Thymus (tissue), 11 donors: ENCODE data around the gene CLIC1. TPM values are rescaled to one million over a fixed set of nuclear protein-coding genes. Genes with fewer than 3 reads are reported as not detected.
A peak's percentile ranks its signal among the peaks of the same experiment; 100 is the strongest.

Experiments used
- DNase-seq, 9 donors: peaks; one replicate each; pipeline ENCODE4 v3.0.0-alpha.2; 2013; ENCODE audit warnings: low spot score in 9 of 9, low read depth in 6 of 9, missing footprints in 1 of 9
- H3K27ac ChIP-seq, 2 donors: one replicate each; pipeline ENCODE4 v1.5.1; 2013; ENCODE audit warnings: control low read depth in 1 of 2, low read depth in 1 of 2, low read length in 1 of 2, mild to moderate bottlenecking in 1 of 2, moderate library complexity in 1 of 2
- H3K27me3 ChIP-seq, 2 donors: one replicate each; pipeline ENCODE4 v1.5.1; 2013; ENCODE audit warnings: low read length in 1 of 2; ENCODE audit not compliant: control insufficient read depth in 2 of 2, insufficient read depth in 1 of 2
- H3K36me3 ChIP-seq, 2 donors: one replicate each; pipeline ENCODE4 v1.5.1; 2013; ENCODE audit warnings: low read length in 1 of 2, mild to moderate bottlenecking in 1 of 2, moderate library complexity in 1 of 2; ENCODE audit not compliant: control insufficient read depth in 2 of 2, insufficient read depth in 2 of 2
- H3K4me1 ChIP-seq, 2 donors: one replicate each; pipeline ENCODE4 v1.5.1; 2013; ENCODE audit warnings: low read length in 2 of 2; ENCODE audit not compliant: control insufficient read depth in 2 of 2, insufficient read depth in 2 of 2
- H3K4me3 ChIP-seq, 2 donors: one replicate each; pipeline ENCODE4 v1.5.1; 2013; ENCODE audit warnings: low read length in 2 of 2, control low read depth in 1 of 2, mild to moderate bottlenecking in 1 of 2
- H3K9me3 ChIP-seq, 2 donors: one replicate each; pipeline ENCODE4 v1.5.1; 2013; ENCODE audit warnings: low read length in 1 of 2, mild to moderate bottlenecking in 1 of 2; ENCODE audit not compliant: control insufficient read depth in 2 of 2, insufficient read depth in 1 of 2
- WGBS: extraction: QIAGEN DNeasy Blood & Tissue Kit; methylation state at CpG from one replicate; pipeline ENCODE4 v1.1.7; 2013; 5-methylcytosine and 5-hydroxymethylcytosine counted together
- polyA plus RNA-seq: library from polyadenylated mRNA; stranded (reverse); fragments of 200-250 nt; gene quantifications from one replicate; pipeline ENCODE4 v1.2.3, GENCODE V29; 2013
- total RNA-seq: library from RNA; stranded (reverse); fragments of 120-200 nt; gene quantifications from one replicate; pipeline ENCODE4 v1.2.4, GENCODE V29; 2013
- donor health status: healthy.

CLIC1 gene
- total and polyA plus RNA-seq, 2 donors: 337 to 431 TPM

GRCh38 chr6:31779908-31780307, 43.6 kb upstream of the CLIC1 start:
- Histone ChIP-seq H3K36me3 (peaks cover 52 to 61% of the 10 kb centered on the region in 2 donors), H3K27me3 (peaks cover 0 to 2% of the 10 kb centered on the region in 2 donors), H3K4me1 (peaks cover 11% of the 10 kb centered on the region in 2 donors), H3K4me3 (no peak overlapping the region), H3K9me3 (no peaks in the 10 kb centered on the region), H3K27ac (no peak overlapping the region)
- 97% methylated on average over 10 of the region's 10 CpGs for WGBS
- no peak for DNase-seq

DNA sequence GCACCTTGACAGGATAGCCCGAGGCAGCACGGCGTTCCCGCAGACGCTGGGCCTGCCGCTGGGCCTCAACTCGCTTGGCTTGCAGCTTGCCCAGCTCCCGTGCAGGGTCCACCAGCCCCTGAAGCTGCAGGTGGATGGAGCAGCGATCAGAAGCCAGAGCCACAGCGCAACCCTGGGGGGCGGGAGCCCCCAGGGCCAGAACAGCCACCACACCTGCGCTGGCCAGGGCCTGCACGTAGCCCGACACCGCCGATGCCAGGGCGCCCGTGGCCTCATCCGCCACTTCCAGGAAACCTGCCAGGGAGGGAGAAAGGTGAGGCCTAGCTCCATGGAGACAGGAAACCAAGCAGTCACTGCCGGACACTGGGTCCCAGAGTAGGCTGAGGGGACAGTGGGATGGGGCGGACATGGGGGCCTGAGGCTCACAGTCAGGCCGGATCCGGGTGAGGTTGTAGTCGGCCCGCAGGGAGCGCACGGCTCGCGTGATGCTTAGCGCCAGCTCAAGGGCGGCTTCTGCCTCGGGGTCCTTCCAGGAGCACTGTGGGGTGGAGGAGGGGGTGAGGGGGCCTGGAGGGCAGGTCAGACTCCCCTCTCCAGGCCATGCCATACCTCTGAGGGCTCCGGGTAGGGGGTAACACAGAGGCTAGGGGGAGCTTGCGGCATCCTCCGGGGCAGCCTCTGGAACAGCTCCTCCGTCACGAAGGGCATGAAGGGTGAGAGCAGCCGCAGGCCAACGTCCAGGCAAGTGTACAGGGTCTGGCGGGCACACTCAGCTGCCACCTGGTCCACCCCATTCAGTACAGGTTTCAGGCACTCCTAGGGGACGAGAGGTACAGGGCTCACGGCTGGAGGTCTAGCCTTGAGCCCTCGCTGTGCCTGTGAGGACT, 42.9 kb upstream of the CLIC1 start:
- Histone ChIP-seq H3K36me3 (peaks cover 48 to 54% of the 10 kb centered on the region in 2 donors), H3K4me1 (peaks cover 11% of the 10 kb centered on the region in 2 donors), H3K27ac (no peak overlapping the region), H3K9me3 (no peaks in the 10 kb centered on the region), H3K27me3 (peaks cover 0 to 2% of the 10 kb centered on the region in 2 donors), H3K4me3 (no peak overlapping the region)
- 97% methylated on average over 43 of the region's 43 CpGs for WGBS
- no peak for DNase-seq

- Histone ChIP-seq H3K9me3 (no peaks in the 10 kb centered on the region), H3K4me1 (peaks cover 11 to 12% of the 10 kb centered on the region in 2 donors), H3K36me3 (peaks cover 43 to 46% of the 10 kb centered on the region in 2 donors), H3K4me3 (no peak overlapping the region), H3K27ac (no peak overlapping the region), H3K27me3 (peaks cover 0 to 2% of the 10 kb centered on the region in 2 donors)
- no peak for DNase-seq
- 99% methylated on average over 5 of the region's 5 CpGs for WGBS
These were observed 41.9 kb upstream of the CLIC1 start for GRCh38 chr6:31778193-31778592.

DNA sequence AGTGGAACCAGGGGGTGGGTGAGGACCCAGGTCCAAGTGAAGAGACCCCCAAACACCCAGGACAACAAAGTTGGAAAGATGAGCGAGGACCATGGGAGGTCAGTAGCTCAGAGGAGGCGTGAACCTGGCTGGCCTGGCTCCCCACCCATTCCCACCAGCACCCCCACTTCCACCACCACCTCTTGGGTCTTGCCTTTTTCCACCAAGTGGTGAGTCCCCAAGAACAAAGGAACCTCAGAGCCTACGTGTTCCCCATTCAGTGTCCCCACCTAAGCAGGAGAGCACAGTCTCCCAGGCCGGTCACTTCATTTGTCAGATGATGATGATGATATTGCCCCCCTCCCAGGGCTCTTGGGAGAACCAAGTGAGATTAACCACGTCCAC, 41.3 kb upstream of the CLIC1 start:
- WGBS: 98% methylated on average over 5 of the region's 5 CpGs
- Histone ChIP-seq H3K36me3 (peaks cover 42 to 43% of the 10 kb centered on the region in 2 donors), H3K4me3 (no peak overlapping the region), H3K9me3 (no peaks in the 10 kb centered on the region), H3K27me3 (peaks cover 0 to 2% of the 10 kb centered on the region in 2 donors), H3K4me1 (peaks cover 17% of the 10 kb centered on the region in 2 donors), H3K27ac (no peak overlapping the region)
- DNase-seq: no peak

GRCh38 chr6:31776989-31777666, 40.8 kb upstream of the CLIC1 start, which contains the start of gene VWA7:
VWA7 (minus strand) TSS chr6:31777328; CDS start chr6:31776779, 549 bp downstream.
- H3K4me1 ChIP-seq: peaks cover 17 to 23% of the 10 kb centered on the region in 2 donors
- peaks cover 0 to 4% of the 10 kb centered on the region in 2 donors for H3K9me3 ChIP-seq
- 21% methylated on average over 15 of the region's 15 CpGs for WGBS
- peak in 1 of 9 donors; percentile 34 for DNase-seq
- H3K27me3 ChIP-seq: peaks cover 0 to 2% of the 10 kb centered on the region in 2 donors
- no peak within 1 kb of the TSS for H3K27ac ChIP-seq
- H3K4me3 ChIP-seq: no peak within 1 kb of the TSS
- peaks cover 37 to 38% of the 10 kb centered on the region in 2 donors for H3K36me3 ChIP-seq

GRCh38 chr6:31776485-31776988, 40.2 kb upstream of the CLIC1 start:
- H3K4me3 ChIP-seq: no peak overlapping the region
- peaks cover 0 to 2% of the 10 kb centered on the region in 2 donors for H3K27me3 ChIP-seq
- no peak for DNase-seq
- 27% methylated on average over 14 of the region's 14 CpGs for WGBS
- peaks cover 31 to 32% of the 10 kb centered on the region in 2 donors for H3K36me3 ChIP-seq
- peaks cover 17 to 26% of the 10 kb centered on the region in 2 donors for H3K4me1 ChIP-seq
- peaks cover 0 to 5% of the 10 kb centered on the region in 2 donors for H3K9me3 ChIP-seq
- H3K27ac ChIP-seq: no peak overlapping the region

DNA sequence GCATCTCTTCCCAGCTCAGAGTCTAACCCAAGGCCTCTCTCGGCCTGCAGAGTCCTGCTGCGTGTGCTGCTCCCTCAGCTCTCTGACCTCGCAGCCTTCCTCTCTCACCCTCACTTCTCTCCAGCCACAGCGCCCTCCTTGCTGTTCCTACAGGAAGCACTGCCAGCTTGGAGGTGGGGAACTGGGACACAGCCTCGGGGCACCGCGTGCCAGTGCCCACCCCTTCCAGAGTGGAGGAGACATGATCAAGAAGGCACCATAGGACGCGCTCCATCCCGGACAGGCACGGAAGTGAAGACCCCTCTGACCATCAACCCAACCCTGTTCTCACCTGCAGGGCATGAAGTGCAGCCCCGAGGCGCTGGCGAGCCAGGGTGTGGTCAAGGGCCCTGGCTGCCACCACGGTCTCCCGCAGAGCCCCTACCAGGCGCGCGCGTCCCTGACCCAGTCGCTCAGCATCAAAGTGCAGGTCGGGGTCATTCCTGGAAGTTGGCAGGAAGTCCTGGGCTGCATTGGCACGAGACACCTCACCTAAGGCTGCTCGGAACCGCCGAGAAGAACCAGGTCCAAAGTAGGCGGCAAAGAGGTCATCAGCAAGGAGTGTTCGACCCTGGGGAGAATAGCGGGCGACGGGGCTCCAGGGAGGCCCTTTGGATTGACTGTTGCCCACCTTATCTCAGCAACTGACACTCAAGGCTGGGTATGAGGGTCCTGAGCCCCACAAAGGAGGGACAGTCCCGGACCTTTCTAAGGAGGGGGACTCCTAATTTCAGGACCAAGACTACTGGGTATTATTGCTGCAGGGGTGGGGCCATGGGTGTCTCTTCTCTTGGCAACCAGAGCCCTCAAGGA, 39.5 kb upstream of the CLIC1 start:
- Histone ChIP-seq H3K27me3 (peaks cover 0 to 2% of the 10 kb centered on the region in 2 donors), H3K27ac (no peak overlapping the region), H3K36me3 (peaks cover 24 to 25% of the 10 kb centered on the region in 2 donors), H3K4me1 (peaks cover 17 to 29% of the 10 kb centered on the region in 2 donors), H3K4me3 (no peak overlapping the region), H3K9me3 (peaks cover 0 to 5% of the 10 kb centered on the region in 2 donors)
- 97% methylated on average over 32 of the region's 32 CpGs for WGBS
- DNase-seq: no peak

DNA sequence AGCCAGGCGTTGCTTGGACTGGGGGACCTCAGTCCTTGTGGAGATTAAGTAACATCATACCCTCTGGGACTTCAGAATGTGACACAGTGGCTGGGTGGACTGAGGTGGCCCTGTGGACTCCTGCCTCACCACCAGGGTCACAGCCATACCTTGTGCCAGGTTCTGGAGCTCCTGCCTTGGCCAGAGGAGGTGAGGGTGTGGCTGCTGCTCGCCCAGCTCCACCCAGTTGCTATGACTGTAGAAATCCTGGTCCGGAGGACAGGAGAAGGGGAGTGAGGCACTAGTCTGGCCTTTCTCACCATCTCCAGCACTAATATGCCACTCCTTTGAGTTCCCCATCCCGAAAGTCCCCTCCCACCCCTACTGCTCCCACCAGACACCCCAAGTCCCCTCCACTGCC, 38.9 kb upstream of the CLIC1 start:
- Histone ChIP-seq H3K27ac (no peak overlapping the region), H3K27me3 (peaks cover 0 to 2% of the 10 kb centered on the region in 2 donors), H3K4me1 (peaks cover 17 to 29% of the 10 kb centered on the region in 2 donors), H3K36me3 (peaks cover 18% of the 10 kb centered on the region in 2 donors), H3K4me3 (no peak overlapping the region), H3K9me3 (peaks cover 0 to 5% of the 10 kb centered on the region in 2 donors)
- WGBS: 96% methylated on average over 4 of the region's 4 CpGs
- DNase-seq: no peak
